Mesendoderm (in vitro differentiated cells): ENCODE data around the gene DOK7.

Experiments used
- DNase-seq: peaks from one replicate; pipeline ENCODE4 v3.0.0; 2013
- H2AK5ac ChIP-seq: 2 replicates; pipeline ENCODE4 v1.6.1; 2013; ENCODE audit warnings: low read length, inconsistent platforms
- H2BK120ac ChIP-seq: 2 replicates; pipeline ENCODE4 v1.6.1; 2013; ENCODE audit warnings: low read depth, mild to moderate bottlenecking, low read length, moderate library complexity, mixed read lengths
- H2BK15ac ChIP-seq: replicated peaks from 2 replicates; pipeline ENCODE4 v1.6.1; 2013; ENCODE audit warnings: low read depth, mild to moderate bottlenecking, moderate library complexity
- H2BK5ac ChIP-seq: 2 replicates; pipeline ENCODE4 v1.6.1; 2013; ENCODE audit warnings: low read length, inconsistent platforms
- H3K18ac ChIP-seq: 2 replicates; pipeline ENCODE4 v1.6.1; 2013; ENCODE audit warnings: mild to moderate bottlenecking, low read length, mixed read lengths
- H3K23ac ChIP-seq: one replicate; pipeline ENCODE4 v1.6.1; 2013; ENCODE audit warnings: low read length
- H3K27ac ChIP-seq: 2 replicates; pipeline ENCODE4 v1.5.1; 2013; ENCODE audit warnings: low read depth, mild to moderate bottlenecking, inconsistent platforms, low read length, moderate library complexity
- H3K27me3 ChIP-seq: 2 replicates; pipeline ENCODE4 v1.6.1; 2013; ENCODE audit warnings: low read length, control low read depth, mild to moderate bottlenecking, inconsistent platforms; ENCODE audit not compliant: insufficient read depth, poor library complexity
- H3K36me3 ChIP-seq: 2 replicates; pipeline ENCODE4 v1.6.1; 2013; ENCODE audit warnings: low read length, inconsistent platforms; ENCODE audit not compliant: control insufficient read depth, insufficient read depth
- H3K4ac ChIP-seq: one replicate; pipeline ENCODE4 v1.6.1; 2013; ENCODE audit warnings: low read depth, mild to moderate bottlenecking, low read length, moderate library complexity
- H3K4me1 ChIP-seq: 2 replicates; pipeline ENCODE4 v1.6.1; 2013; ENCODE audit warnings: low read depth, low read length, inconsistent platforms; ENCODE audit not compliant: control insufficient read depth
- H3K4me2 ChIP-seq: 2 replicates; pipeline ENCODE4 v1.6.1; 2013; ENCODE audit warnings: low read length
- H3K4me3 ChIP-seq: 2 replicates; pipeline ENCODE4 v1.5.1; 2013; ENCODE audit warnings: mild to moderate bottlenecking, low read length
- H3K56ac ChIP-seq: one replicate; pipeline ENCODE4 v1.6.1; 2013; ENCODE audit warnings: low read length
- H3K79me1 ChIP-seq: 2 replicates; pipeline ENCODE4 v1.6.1; 2013; ENCODE audit warnings: low read length, inconsistent platforms
- H3K79me2 ChIP-seq: 2 replicates; pipeline ENCODE4 v1.6.1; 2013; ENCODE audit warnings: mild to moderate bottlenecking, low read length; ENCODE audit not compliant: control insufficient read depth, insufficient read depth
- H3K9ac ChIP-seq: 2 replicates; pipeline ENCODE4 v1.6.1; 2013; ENCODE audit warnings: low read length, inconsistent platforms
- H4K5ac ChIP-seq: one replicate; pipeline ENCODE4 v1.6.1; 2013; ENCODE audit warnings: low read length
- H4K8ac ChIP-seq: one replicate; pipeline ENCODE4 v1.6.1; 2013; ENCODE audit warnings: low read depth, mild to moderate bottlenecking, control low read depth, low read length, moderate library complexity
- WGBS: extraction: QIAGEN DNeasy Blood & Tissue Kit; methylation state at CpG from one replicate; pipeline ENCODE4 v1.1.7; 2013; ENCODE audit warnings: low lambda C conversion rate, missing lambda C conversion rate; ENCODE audit not compliant: insufficient coverage; ENCODE audit errors: extremely low coverage; 5-methylcytosine and 5-hydroxymethylcytosine counted together

DOK7 gene

GRCh38 chr4:3476341-3476747, 13.2 kb downstream of the DOK7 start:
- WGBS: no CpG with 5 or more reads among the region's 22 CpGs
- Histone ChIP-seq H3K4me3 (no peak overlapping the region), H3K27me3 (no peaks in the 10 kb centered on the region), H3K4ac (no peak overlapping the region), H2BK15ac (no peak overlapping the region), H3K56ac (no peak overlapping the region), H3K18ac (no peak overlapping the region), H3K9ac (no peak overlapping the region), H3K4me1 (peaks cover 6% of the 10 kb centered on the region), H3K36me3 (no peaks in the 10 kb centered on the region), H2BK120ac (no peak overlapping the region), H2BK5ac (no peak overlapping the region), H3K79me1 (no peaks in the 10 kb centered on the region), H4K8ac (no peak overlapping the region), H4K5ac (no peak overlapping the region), H3K23ac (no peak overlapping the region), H3K79me2 (no peaks in the 10 kb centered on the region), H3K4me2 (no peak overlapping the region), H3K27ac (no peak overlapping the region), H2AK5ac (no peak overlapping the region)
- DNase-seq: no peak

- Histone ChIP-seq H3K56ac (no peak overlapping the region), H2AK5ac (no peak overlapping the region), H3K79me1 (no peaks in the 10 kb centered on the region), H3K79me2 (no peaks in the 10 kb centered on the region), H3K27ac (no peak overlapping the region), H2BK5ac (no peak overlapping the region), H3K18ac (no peak overlapping the region), H2BK120ac (no peak overlapping the region), H3K4me2 (no peak overlapping the region), H2BK15ac (no peak overlapping the region), H4K8ac (no peak overlapping the region), H3K36me3 (no peaks in the 10 kb centered on the region), H3K27me3 (no peaks in the 10 kb centered on the region), H3K23ac (no peak overlapping the region), H3K4ac (no peak overlapping the region), H3K4me1 (peaks cover 13% of the 10 kb centered on the region), H4K5ac (no peak overlapping the region), H3K4me3 (no peak overlapping the region), H3K9ac (no peak overlapping the region)
- no peak for DNase-seq
- WGBS: no CpG with 5 or more reads among the region's 27 CpGs
These were observed 14.0 kb downstream of the DOK7 start for GRCh38 chr4:3476936-3477749.

GRCh38 chr4:3477750-3478430, 14.8 kb downstream of the DOK7 start:
- Histone ChIP-seq H3K27me3 (no peaks in the 10 kb centered on the region), H3K4ac (no peak overlapping the region), H3K4me2 (no peak overlapping the region), H3K23ac (no peak overlapping the region), H3K4me3 (no peak overlapping the region), H3K79me1 (no peaks in the 10 kb centered on the region), H2AK5ac (no peak overlapping the region), H2BK5ac (no peak overlapping the region), H3K56ac (no peak overlapping the region), H3K36me3 (no peaks in the 10 kb centered on the region), H2BK120ac (no peak overlapping the region), H3K4me1 (peaks cover 13% of the 10 kb centered on the region), H3K79me2 (no peaks in the 10 kb centered on the region), H3K18ac (no peak overlapping the region), H2BK15ac (no peak overlapping the region), H4K5ac (no peak overlapping the region), H3K27ac (no peak overlapping the region), H4K8ac (no peak overlapping the region), H3K9ac (no peak overlapping the region)
- no CpG with 5 or more reads among the region's 23 CpGs for WGBS
- peak; percentile 64 for DNase-seq

- no peak overlapping the region for H4K5ac ChIP-seq
- H2BK15ac ChIP-seq: no peak overlapping the region
- peaks cover 13% of the 10 kb centered on the region for H3K4me1 ChIP-seq
- no peak overlapping the region for H2AK5ac ChIP-seq
- H3K4ac ChIP-seq: no peak overlapping the region
- no peaks in the 10 kb centered on the region for H3K36me3 ChIP-seq
- no peaks in the 10 kb centered on the region for H3K79me1 ChIP-seq
- H3K23ac ChIP-seq: peak overlapping the region; percentile 89
- H2BK120ac ChIP-seq: no peak overlapping the region
- no peaks in the 10 kb centered on the region for H3K79me2 ChIP-seq
- no peaks in the 10 kb centered on the region for H3K27me3 ChIP-seq
- no peak overlapping the region for H3K4me2 ChIP-seq
- H3K56ac ChIP-seq: no peak overlapping the region
- H3K18ac ChIP-seq: no peak overlapping the region
- no CpG with 5 or more reads among the region's 35 CpGs for WGBS
- no peak overlapping the region for H4K8ac ChIP-seq
- no peak overlapping the region for H3K27ac ChIP-seq
- no peak overlapping the region for H3K4me3 ChIP-seq
- H3K9ac ChIP-seq: no peak overlapping the region
- H2BK5ac ChIP-seq: no peak overlapping the region
- no peak for DNase-seq
These were observed 15.6 kb downstream of the DOK7 start for GRCh38 chr4:3478446-3479357.

GRCh38 chr4:3479358-3480101, 16.4 kb downstream of the DOK7 start:
- Histone ChIP-seq H3K79me2 (no peaks in the 10 kb centered on the region), H3K4me3 (no peak overlapping the region), H2AK5ac (no peak overlapping the region), H3K27ac (no peak overlapping the region), H2BK120ac (no peak overlapping the region), H3K36me3 (no peaks in the 10 kb centered on the region), H3K4me1 (peaks cover 13% of the 10 kb centered on the region), H3K4me2 (no peak overlapping the region), H4K5ac (no peak overlapping the region), H3K27me3 (no peaks in the 10 kb centered on the region), H3K18ac (no peak overlapping the region), H3K79me1 (no peaks in the 10 kb centered on the region), H3K9ac (no peak overlapping the region), H2BK5ac (no peak overlapping the region), H2BK15ac (no peak overlapping the region), H3K23ac (no peak overlapping the region), H3K4ac (no peak overlapping the region), H3K56ac (no peak overlapping the region), H4K8ac (no peak overlapping the region)
- DNase-seq: no peak
- no CpG with 5 or more reads among the region's 25 CpGs for WGBS
